ENCODE results near the gene CD300C.
"Not testable (repeated sequence)": the region's sequence is repeated elsewhere in the genome, so short reads cannot be mapped to it uniquely, and the experiment has no call there.

Gene CD300C

DNA sequence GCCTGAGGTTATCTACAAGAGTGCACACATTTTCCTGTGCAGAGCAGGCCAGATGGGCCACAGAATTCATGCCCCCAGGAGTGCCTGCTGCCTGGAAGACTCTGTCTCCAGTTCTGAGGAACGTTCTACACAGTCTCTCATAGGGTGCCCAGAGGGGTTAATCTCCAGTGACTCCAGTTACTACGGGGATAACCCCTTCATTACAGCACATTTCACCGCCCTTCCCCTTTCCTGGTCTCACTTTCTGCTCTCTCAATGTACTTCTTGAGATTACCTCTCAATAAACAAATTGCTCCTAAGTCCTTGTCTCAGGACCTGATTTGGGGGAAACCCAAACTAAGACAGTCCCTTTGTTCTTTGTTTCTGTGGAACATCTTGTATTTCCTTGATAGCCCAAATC lies 15.7 kb upstream of the CD300C start:
- no peak for DNase-seq

GRCh38 chr17:74558882-74559519 lies 13.1 kb upstream of the CD300C start:
- no peak for DNase-seq

DNA sequence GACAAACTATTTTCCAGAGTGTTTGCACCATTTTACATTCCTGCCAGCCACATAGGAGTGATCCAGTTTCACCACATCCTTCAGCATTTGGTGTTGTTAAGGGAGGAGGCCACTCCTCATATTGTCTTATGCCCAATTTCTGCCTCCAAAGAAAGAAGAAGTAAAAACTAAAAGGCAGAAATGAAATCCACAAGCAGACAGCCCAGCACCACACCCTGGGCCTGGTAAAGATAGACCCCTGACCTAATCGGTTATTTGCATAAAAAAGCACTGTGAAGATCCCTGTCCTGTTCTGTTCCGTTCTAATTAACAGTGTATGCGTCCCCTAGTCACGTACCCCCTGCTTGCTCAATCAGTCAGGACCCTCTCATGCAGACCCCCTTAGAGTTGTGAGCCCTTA lies 12.5 kb upstream of the CD300C start:
- not testable (repeated sequence) for DNase-seq

- DNase-seq = no peak
Measured at GRCh38 chr17:74555427-74555940, 9.6 kb upstream of the CD300C start.

DNA sequence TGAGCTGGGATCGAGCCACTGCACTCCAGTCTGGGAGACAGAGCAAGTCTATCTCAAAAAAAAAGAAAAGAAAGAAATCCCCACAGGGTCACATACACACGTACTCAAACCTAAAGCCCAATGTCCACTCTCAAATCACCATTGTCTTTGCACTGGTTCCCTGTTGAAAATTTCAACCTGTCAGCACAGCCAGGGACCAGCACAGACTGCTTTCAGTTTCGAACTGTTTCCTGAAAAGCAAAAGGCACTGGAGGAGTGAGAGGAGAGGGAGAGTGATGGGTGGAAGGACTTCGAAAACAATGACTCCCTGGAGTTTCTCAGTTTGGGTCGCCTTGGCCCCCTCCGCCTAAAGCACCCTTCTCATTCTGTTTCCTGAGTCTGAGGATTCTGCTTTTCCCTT lies 9.0 kb upstream of the CD300C start:
- no peak for DNase-seq

- no peak for DNase-seq
Measured at GRCh38 chr17:74552037-74552436, 6.1 kb upstream of the CD300C start.

GRCh38 chr17:74550602-74551001 lies 4.7 kb upstream of the CD300C start:
- no peak for DNase-seq

- no peak for DNase-seq
Measured at GRCh38 chr17:74549343-74549742, 3.4 kb upstream of the CD300C start.

DNA sequence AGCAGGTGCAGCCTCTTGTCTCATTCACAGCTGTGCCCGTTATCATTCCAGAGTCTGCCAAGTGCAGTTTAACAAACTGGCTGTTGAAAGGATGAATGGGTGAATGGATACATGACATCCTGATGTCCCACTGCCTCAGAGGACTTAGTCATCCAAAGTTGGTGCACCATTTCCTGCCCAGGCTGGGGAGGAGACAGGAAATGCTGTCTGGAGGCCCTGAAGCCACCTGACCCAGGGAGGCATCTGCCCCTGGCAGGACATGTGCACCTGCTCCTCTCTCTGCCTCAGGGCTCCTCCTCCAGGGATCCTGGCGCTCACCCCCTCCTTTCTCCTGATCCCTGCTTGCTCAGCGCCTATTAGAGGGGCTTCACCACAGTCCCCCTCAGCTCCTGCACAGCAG lies 1.8 kb upstream of the CD300C start:
- DNase-seq = no peak

GRCh38 chr17:74547264-74547663 lies 1.3 kb upstream of the CD300C start:
- no peak for DNase-seq

DNA sequence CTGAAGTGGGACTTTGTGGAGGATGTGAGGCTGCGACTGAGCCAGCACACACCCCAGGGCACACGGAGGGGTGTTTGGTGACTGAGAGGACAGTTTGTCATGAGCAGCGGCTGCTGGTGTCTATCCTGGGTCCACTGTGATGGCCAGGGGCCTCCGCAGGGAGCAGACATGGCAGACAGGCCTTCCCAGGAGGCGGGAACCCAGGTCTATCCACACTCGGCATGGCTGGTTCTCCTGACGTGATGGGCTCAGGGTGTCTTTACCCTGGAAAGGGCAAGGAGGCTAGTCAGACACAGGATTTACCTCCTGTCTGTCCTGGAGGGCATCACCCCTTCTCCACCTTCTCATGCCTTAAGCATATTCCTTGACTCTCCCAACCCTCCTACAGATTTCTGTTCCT lies 671 bp upstream of the CD300C start:
- DNase-seq = no peak

DNA sequence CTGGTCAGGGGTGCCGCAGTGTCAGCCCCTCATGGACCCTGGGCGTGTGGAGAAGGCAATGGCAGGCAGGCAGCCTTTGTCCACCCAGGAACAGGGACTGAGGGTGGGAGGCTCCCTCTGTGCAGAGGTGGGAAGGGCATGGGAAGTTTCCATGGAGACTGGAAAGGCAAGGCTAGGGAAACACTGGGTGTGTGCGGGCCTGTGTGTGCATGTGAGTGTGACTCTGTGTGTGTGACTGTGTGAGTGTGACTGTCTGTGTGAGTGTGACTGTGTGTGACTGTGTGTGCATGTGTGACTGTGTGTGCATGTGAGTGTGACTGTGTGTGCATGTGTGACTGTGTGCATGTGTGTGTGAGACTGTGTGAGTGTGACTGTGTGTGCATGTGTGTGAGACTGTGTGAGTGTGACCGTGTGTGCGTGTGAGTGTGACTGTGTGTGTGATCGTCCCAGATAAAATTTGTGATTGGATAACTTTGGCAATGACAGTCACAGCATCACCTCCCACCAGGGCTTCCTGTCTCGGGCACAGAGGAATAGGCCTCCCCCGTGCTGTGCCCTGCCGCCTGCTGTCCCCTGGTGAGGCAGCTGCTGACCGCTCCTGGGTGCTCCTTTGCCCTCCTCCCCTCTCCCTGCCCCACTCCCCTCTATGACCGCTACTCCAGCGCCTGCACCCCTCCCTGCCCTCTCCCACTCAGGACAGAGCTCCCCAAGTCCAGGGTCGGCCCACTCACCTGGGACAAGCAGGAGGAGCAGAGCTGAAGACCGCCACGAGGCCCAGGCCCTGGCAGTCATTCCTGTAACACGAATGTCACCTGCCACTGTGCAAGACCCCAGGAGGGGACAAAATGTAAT lies 698 bp downstream of the CD300C start:
- no peak for DNase-seq

GRCh38 chr17:74543891-74544760 lies 1.8 kb downstream of the CD300C start:
- no peak for DNase-seq

GRCh38 chr17:74543406-74543805 lies 2.5 kb downstream of the CD300C start:
- no peak for DNase-seq

DNA sequence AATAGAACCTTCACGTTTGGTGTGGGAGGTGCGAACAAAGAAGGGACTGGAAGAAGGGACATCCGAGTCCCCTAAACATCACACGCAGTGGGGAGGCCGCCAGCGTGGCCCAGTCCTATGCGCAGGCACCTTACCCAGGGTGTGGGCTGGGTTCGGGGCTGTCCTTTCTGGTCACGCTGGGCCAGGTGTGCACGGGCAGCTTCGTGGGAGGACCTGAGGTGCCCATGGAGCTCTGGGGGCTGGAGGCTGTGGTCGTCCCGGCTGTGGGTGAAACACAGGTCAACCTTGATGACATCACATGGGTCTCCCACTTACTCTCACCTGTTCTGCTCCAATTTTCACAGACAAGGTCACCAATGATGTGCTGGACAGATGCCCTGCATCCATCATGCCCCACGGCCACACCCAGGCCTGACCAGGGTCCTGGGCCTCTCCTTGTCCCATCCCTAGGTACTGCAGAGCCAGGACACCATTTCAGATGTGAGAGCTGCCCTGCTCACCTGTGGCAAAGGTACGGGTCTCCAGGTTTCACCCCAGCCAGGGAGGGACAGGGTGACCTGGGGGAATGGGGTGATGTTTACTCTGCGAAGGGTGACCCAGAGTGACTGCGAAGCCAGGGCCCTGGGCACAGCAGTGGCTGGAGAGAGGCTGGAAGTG lies 3.1 kb downstream of the CD300C start:
- DNase-seq = no peak

- no peak for DNase-seq
Measured at GRCh38 chr17:74542166-74542565, 3.7 kb downstream of the CD300C start.

- DNase-seq = no peak
Measured at GRCh38 chr17:74541176-74542111, 4.5 kb downstream of the CD300C start.

DNA sequence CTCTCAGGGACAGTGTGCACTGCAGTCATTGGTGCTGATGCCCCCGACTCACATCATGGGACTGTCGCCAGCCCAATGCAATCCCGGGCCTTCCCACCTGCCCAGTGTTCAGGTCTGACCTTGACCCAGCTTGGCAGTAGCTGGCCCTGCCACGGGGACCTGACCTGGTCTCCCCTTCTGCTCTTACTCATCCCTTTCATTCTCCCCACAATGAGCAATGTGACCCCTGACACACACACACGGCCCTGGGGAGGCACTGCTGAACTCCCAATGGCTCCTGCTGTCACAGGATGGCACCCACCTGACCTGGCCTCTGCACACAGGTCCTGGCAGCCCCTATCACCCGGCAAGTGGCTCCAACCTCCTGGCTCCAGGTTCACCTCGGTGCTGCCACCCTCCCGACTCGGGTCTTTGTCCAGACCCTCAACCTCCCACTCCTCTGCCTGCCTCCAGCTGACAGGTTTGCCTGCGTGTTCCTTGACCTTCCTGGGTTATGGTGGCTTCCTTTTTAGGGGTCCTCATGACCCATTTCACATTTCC lies 6.6 kb downstream of the CD300C start:
- no peak for DNase-seq

GRCh38 chr17:74536890-74537289 lies 9.0 kb downstream of the CD300C start:
- no peak for DNase-seq

DNA sequence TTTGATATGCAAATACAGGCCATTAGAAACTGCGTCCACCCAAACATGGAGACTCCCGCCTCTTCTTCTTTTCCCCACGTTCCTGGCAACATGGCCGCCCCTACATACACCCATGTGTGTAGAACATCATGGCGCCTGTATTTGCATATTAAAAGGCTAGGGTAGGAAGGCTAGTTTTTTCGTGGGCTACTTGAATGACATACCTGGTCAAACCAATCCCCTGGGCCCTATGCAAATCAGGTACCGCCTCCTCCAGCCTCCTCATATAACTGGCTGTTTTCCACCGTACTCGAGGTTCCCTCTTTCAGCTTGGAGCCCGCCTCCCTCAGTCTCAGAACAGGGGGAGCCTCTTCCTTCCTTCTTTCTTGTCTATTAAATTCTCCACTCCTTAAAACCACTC lies 13.8 kb downstream of the CD300C start:
- no peak for DNase-seq

DNA sequence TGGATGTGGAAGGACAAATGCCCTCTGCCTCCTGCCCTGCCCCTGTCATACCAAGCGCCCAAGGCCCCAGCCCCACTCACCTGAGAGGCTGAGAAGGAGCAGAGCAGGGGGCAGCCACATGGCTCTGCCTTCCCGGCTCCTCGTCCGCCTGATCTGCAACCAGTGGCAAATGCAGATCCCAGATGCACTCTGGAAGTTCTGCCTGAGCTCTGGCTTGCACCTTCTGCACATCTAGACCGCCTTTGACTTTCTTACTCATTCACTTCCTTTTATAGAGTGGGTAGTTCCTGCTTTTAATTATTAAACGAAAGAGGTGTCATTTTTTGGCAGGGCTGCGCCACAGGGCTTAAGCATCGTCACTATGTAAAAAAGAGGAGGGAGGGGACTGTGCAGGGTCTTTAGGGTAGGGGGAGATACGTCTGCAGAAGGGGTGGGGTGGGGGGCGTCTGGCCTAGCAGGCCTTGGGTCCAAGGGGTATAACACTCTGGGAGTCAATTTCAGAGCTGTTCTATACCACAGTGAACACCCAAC lies 14.6 kb downstream of the CD300C start, which contains the start of gene CD300LB:
Gene CD300LB (minus strand): TSS at position 245 of the 531 bp plus-strand sequence. CDS start 125 bp downstream, at position 120.
- no peak for DNase-seq
